Measurements from ENCODE around the gene PPP1R26.
"Not testable (repeated sequence)": the region's sequence is repeated elsewhere in the genome, so short reads cannot be mapped to it uniquely, and the experiment has no call there.

GRCh38 chr9:135441105-135442071 is 38.2 kb upstream of the PPP1R26 start:
- not testable (repeated sequence) for TF ChIP-seq CTCF (IDR thresholded peaks at IDR 0.05; ENCODE audit: poor library complexity); EZH2phosphoT487 (IDR thresholded peaks at IDR 0.05; ENCODE audit: low read depth, severe bottlenecking, unreplicated experiment)

All from hepatocyte (in vitro differentiated cells).